ENCODE results near the gene RIPPLY2. TPM values are rescaled to one million over a fixed set of nuclear protein-coding genes. Genes with fewer than 3 reads are reported as not detected.
"Not testable (repeated sequence)": the region's sequence is repeated elsewhere in the genome, so short reads cannot be mapped to it uniquely, and the experiment has no call there.

RIPPLY2 gene
- total RNA-seq, 2 donors from 2014 or later, result not detected

- intact Hi-C loops (cut with DNase I), result no loop called here
- DNase-seq, result no peak
- ATAC-seq, result no peak
Observed at GRCh38 chr6:83891586-83891985, 38.4 kb downstream of the RIPPLY2 start.

- DNase-seq (no peak), ATAC-seq (no peak)
- intact Hi-C loops (cut with DNase I), result no loop called here
Observed at GRCh38 chr6:83893024-83893423, 39.9 kb downstream of the RIPPLY2 start.

GRCh38 chr6:83897094-83897493 is 43.9 kb downstream of the RIPPLY2 start:
- intact Hi-C loops (cut with DNase I); ATAC-seq; DNase-seq: not testable (repeated sequence)

- intact Hi-C loops (cut with DNase I), result no loop called here
- ATAC-seq (no peak), DNase-seq (no peak)
Observed at GRCh38 chr6:83901624-83902023, 48.5 kb downstream of the RIPPLY2 start.

- intact Hi-C loops (cut with DNase I), result no loop called here
- ATAC-seq (no peak), DNase-seq (no peak)
Observed at GRCh38 chr6:83904395-83904794, 51.2 kb downstream of the RIPPLY2 start.

- intact Hi-C loops (cut with DNase I), result no loop called here
- ATAC-seq, result no peak
- no peak for DNase-seq
Observed at GRCh38 chr6:83905648-83906047, 52.5 kb downstream of the RIPPLY2 start.

Other genes with a start within 250 kb of the RIPPLY2 start
- under 1 TPM in 1 of 2 donors, not detected in 1; 0.52 TPM for gene SNAP91, start 144.3 kb upstream of the RIPPLY2 start, total RNA-seq
- gene CYB5R4, start 6.3 kb downstream of the RIPPLY2 start, total RNA-seq, result 10 to 100 TPM; 15.3 to 15.8 TPM
- 1 to 10 TPM in 1 of 2 donors, under 1 TPM in 1; 0.38 to 1.2 TPM for gene MRAP2, start 180.4 kb downstream of the RIPPLY2 start, total RNA-seq

All from left cardiac atrium (tissue), 4 donors.